Measurements from ENCODE around the gene TMEM117.

TMEM117 gene

DNA sequence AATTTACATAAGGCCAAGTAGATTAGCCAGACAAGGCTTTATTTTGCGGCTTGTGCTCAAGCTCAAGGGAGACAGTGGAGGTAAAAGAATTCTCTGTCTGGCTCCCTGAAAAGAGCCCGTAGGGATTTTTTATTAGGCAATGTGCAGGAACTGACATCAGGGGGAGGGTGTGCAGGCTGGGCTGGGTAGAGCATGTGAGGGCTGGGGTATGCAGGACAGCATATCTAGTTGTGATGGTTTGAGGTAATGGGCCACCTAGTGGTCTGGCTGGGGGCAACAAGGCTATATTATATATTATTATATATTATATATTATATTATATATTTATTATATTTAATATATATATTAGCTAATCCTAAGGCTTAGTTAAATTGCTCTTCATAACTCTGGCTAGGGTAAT lies 102.1 kb downstream of the TMEM117 start:
- no peak for FAIRE-seq
- no peak for DNase-seq (ENCODE audit: insufficient read length, low spot score)

DNA sequence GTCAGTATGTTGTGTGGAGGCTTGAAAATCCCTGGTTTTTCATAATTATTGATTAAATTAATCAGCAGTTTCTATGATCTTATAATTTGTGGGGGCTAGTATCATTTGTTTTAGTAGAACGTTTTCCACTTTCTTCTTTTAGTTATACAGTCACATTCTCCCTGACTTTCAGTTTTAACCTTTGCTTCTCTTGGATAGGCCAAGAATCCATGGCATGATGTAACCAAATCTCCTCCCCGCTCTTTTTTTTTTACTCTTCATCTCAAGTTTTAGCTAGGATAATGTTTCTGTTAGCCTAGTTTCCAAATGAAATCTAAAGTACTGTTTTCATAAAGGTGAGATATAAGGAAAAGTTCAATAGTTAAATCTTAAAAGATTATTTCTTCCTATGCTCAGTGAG lies 106.5 kb downstream of the TMEM117 start:
- FAIRE-seq (no peak), DNase-seq (ENCODE audit: insufficient read length, low spot score) (no peak)

DNA sequence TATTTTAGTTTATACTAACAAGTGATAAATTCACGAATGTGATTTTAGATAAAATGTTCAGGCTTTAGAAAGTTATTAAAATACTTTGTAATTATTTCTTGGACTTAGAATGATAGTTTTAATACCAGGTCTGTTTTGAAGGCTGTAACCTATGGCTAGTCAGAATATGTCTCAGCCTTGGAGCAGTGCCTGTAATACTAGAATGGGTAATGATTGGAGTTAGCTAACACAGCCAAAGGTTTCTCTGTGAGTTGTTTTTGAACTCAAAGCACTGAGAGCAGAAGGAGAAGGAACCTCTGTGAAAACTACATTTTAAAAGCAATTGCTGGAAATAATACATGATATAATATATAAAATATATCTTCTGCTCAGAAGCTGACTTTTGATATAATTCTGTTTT lies 110.1 kb downstream of the TMEM117 start:
- DNase-seq (ENCODE audit: insufficient read length, low spot score) (no peak), FAIRE-seq (no peak)

- DNase-seq (ENCODE audit: insufficient read length, low spot score) (no peak), FAIRE-seq (no peak)
Measured at GRCh38 chr12:43951286-43951685, 115.4 kb downstream of the TMEM117 start.

GRCh38 chr12:43957732-43958372 lies 122.0 kb downstream of the TMEM117 start:
- peak; percentile 77 for FAIRE-seq
- DNase-seq (ENCODE audit: insufficient read length, low spot score) = peak; percentile 35

DNA sequence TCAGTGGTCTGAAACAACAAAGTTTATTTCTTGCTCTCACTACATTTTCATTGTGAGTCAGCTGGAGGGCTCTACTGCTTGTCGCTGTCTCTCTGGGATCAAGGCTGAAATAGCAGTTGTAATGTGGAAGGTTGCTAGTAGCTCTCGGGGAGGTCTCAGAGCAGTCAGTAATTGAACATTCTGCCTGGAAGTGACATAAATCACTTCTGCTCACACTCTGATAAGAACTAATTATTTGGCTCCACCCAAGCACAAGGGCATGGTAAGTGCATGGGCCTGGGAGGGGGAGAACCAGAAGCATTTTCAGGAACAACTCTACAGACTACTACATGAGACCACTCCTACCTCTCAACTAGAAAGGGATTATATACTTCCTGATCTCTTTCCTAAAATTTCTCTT lies 128.2 kb downstream of the TMEM117 start:
- DNase-seq (ENCODE audit: insufficient read length, low spot score) = no peak
- no peak for FAIRE-seq

DNA sequence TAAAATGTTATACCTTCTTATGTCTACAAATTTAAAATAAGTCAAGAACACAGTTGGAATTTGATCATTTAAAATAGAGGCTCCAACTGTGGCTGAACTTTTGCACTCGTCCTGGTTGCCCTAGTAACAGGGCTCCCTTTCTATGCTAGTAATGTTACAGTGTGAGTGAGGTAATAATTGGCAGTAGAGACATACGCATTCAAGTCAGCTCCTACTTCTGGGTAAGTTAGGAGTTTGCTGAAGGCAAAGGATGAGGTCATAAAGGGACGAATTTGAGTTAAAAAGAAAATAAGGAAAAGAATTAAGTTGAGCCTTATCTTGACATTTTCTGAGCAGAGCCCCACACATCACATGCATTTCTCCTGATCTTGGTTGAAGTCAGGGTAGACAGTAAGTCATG lies 129.1 kb downstream of the TMEM117 start:
- DNase-seq (ENCODE audit: insufficient read length, low spot score) = no peak

DNA sequence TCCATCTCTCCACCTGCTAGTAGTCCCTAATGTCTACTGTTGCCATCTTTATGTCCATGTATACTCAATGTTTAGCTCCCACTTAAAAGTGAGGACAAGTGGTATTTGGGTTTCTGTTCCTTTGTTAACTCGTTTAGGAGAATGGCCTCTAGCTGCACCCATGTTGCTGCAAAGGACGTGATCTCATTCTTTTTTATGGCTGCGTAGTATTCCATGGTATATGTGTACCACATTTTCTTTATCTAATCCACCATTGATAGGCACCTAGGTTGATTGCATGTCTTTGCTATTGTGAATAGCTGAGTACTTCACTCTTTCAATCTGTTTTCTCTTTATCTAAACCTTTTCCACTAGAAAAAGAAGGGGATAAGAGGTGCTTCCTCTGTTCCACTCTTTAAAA lies 130.0 kb downstream of the TMEM117 start:
- DNase-seq (ENCODE audit: insufficient read length, low spot score) = no peak
- FAIRE-seq = no peak

More for the DNA sequence above, 129.1 kb downstream of the TMEM117 start:
- no peak for FAIRE-seq

DNA sequence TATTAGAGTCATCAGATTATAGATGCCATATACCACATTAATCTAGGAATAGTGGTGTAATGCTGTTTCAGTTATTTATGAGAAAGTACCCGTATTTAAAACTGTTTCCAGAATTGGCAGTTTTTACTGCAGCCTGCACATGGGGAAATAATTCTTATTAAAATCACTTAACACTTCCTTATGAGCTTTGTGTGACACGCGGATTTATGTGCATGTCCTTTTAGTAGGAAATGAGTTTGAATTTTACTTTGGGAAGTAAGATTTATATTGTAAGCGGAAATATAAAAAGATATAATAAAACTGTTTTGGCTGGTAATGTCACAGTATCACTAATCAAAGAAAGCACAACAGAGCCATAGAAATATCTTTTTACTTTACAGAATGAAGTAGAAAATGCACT lies 132.9 kb downstream of the TMEM117 start:
- DNase-seq (ENCODE audit: insufficient read length, low spot score) (no peak), FAIRE-seq (no peak)

GRCh38 chr12:43969882-43970281 lies 134.0 kb downstream of the TMEM117 start:
- no peak for DNase-seq (ENCODE audit: insufficient read length, low spot score)
- no peak for FAIRE-seq

DNA sequence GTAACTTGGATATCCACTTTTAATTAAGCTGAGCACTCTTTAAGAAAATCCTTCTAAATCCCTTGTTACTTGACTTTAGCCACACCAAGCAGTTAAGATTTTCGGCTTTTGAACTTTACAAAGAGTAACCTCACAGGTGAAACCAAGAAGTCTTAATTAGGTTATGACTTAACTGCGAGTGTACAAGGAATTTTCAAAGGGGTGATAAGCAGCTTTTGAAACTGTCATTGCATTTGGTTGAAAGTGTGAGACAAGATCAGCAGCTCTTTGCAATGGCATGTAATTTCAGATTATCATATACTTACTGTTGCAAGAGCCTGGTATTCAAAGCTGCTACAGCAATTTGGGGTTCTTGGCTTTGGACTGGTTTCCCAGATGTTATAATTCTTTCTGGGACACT lies 137.5 kb downstream of the TMEM117 start:
- no peak for FAIRE-seq
- DNase-seq (ENCODE audit: insufficient read length, low spot score) = no peak

DNA sequence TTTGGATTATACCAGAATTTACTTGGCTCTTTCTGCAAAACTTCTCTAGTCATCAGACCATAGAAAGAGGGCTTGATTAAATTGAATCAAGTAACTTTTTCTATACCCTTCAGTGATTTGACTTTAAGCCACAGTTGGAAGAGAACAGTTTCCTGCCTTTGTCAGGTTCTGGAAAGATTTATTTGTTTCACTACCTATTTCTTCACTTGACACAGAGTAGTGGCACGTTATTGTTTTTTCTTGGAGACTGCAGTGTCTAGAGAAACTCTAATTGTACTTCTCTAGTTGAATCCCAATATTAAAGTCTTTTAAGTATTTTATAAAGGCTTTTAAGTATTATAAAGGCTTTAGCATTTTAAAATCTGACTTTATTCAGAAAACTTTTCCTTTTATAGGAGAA lies 138.1 kb downstream of the TMEM117 start:
- FAIRE-seq (no peak), DNase-seq (ENCODE audit: insufficient read length, low spot score) (no peak)

DNA sequence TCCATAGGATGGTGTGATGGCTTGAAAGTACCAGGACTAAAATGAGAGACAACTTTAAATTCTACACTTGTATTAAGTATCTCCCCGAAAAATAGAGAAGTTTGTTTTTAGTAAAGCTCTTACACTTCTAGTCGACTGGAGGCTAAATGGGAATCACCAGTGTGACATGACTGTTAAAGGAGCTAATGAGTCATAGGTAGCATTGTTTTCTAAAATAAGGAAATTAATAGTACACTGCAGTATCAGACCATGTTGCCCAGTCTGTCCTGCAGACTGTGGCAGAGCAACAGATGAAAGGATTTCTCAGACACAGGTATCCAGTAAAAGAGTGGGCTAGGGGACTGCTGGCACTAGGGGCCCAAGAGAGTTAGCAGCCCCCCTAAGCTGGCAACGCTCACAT lies 140.1 kb downstream of the TMEM117 start:
- DNase-seq (ENCODE audit: insufficient read length, low spot score) = no peak
- FAIRE-seq = no peak

- no peak for FAIRE-seq
Measured at GRCh38 chr12:43978556-43978955, 142.7 kb downstream of the TMEM117 start.

GRCh38 chr12:43979450-43979849 lies 143.6 kb downstream of the TMEM117 start:
- FAIRE-seq (no peak), DNase-seq (ENCODE audit: insufficient read length, low spot score) (no peak)

More at GRCh38 chr12:43978556-43978955, 142.7 kb downstream of the TMEM117 start:
- no peak for DNase-seq (ENCODE audit: insufficient read length, low spot score)

GRCh38 chr12:43980627-43981191 lies 144.8 kb downstream of the TMEM117 start:
- DNase-seq (ENCODE audit: insufficient read length, low spot score) (no peak), FAIRE-seq (no peak)

- FAIRE-seq = no peak
- DNase-seq (ENCODE audit: insufficient read length, low spot score) = no peak
Measured at GRCh38 chr12:43981726-43982125, 145.8 kb downstream of the TMEM117 start.

DNA sequence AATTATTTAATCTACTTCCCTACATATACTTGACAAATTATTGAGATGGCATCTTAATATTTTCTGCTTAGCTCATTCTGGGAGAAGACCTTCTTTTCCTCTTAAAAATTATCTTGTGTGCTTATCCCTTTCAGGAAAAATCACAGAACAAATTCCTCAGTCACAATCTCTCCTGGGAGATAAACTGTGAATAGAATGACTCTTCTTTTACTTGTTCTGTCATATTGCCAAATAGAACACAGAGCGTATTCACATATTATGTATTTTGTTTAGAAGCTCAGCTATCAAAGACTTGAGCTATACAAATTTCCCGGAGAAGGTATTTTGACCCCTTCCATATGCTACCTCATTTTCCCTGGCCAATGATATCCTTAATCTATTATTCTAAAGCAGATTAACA lies 146.7 kb downstream of the TMEM117 start:
- DNase-seq (ENCODE audit: insufficient read length, low spot score) = no peak
- FAIRE-seq = no peak

- peak; percentile 9 for DNase-seq (ENCODE audit: insufficient read length, low spot score)
- peak; percentile 75 for FAIRE-seq
Measured at GRCh38 chr12:43988838-43989560, 153.1 kb downstream of the TMEM117 start.

GRCh38 chr12:43992856-43993255 lies 157.0 kb downstream of the TMEM117 start:
- FAIRE-seq (no peak), DNase-seq (ENCODE audit: insufficient read length, low spot score) (no peak)

- DNase-seq (ENCODE audit: insufficient read length, low spot score) (peak; percentile 17), FAIRE-seq (no peak)
Measured at GRCh38 chr12:44000309-44000952, 164.6 kb downstream of the TMEM117 start.

- FAIRE-seq = no peak
Measured at GRCh38 chr12:44002607-44003006, 166.7 kb downstream of the TMEM117 start.

More at GRCh38 chr12:44002607-44003006, 166.7 kb downstream of the TMEM117 start:
- no peak for DNase-seq (ENCODE audit: insufficient read length, low spot score)
